ENCODE results near the gene COA1.

DNA sequence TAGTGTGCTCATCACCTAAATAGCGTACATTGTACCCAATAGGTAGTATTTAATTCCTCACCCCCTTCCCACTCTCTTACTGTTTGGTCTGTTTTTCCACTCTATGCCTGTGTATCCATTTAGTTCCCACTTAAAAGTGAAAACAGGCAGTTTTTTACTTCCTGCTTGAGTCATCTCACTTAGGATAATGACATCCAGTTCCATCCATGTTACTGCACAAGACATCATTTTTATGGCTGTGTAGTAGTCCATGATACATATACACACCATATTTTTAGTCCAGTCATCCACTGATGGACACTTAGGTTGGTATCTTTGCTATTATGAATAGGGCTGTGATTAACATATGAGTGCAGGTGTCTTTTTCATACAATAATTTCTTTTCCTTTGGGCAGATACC is 136.3 kb downstream of the COA1 start:
- TF ChIP-seq, protein P1, sequence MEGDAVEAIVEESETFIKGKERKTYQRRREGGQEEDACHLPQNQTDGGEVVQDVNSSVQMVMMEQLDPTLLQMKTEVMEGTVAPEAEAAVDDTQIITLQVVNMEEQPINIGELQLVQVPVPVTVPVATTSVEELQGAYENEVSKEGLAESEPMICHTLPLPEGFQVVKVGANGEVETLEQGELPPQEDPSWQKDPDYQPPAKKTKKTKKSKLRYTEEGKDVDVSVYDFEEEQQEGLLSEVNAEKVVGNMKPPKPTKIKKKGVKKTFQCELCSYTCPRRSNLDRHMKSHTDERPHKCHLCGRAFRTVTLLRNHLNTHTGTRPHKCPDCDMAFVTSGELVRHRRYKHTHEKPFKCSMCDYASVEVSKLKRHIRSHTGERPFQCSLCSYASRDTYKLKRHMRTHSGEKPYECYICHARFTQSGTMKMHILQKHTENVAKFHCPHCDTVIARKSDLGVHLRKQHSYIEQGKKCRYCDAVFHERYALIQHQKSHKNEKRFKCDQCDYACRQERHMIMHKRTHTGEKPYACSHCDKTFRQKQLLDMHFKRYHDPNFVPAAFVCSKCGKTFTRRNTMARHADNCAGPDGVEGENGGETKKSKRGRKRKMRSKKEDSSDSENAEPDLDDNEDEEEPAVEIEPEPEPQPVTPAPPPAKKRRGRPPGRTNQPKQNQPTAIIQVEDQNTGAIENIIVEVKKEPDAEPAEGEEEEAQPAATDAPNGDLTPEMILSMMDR (IDR thresholded peaks at IDR 0.05): no peak
- TF ChIP-seq EZH2 (IDR thresholded peaks at IDR 0.05): no peak
